ENCODE measurements around the gene CRHR1. TPM values are rescaled to one million over a fixed set of nuclear protein-coding genes. Genes with fewer than 3 reads are reported as not detected.

The CRHR1 gene
- total and polyA plus RNA-seq, 2 donors = 0.09 to 0.26 TPM

DNA sequence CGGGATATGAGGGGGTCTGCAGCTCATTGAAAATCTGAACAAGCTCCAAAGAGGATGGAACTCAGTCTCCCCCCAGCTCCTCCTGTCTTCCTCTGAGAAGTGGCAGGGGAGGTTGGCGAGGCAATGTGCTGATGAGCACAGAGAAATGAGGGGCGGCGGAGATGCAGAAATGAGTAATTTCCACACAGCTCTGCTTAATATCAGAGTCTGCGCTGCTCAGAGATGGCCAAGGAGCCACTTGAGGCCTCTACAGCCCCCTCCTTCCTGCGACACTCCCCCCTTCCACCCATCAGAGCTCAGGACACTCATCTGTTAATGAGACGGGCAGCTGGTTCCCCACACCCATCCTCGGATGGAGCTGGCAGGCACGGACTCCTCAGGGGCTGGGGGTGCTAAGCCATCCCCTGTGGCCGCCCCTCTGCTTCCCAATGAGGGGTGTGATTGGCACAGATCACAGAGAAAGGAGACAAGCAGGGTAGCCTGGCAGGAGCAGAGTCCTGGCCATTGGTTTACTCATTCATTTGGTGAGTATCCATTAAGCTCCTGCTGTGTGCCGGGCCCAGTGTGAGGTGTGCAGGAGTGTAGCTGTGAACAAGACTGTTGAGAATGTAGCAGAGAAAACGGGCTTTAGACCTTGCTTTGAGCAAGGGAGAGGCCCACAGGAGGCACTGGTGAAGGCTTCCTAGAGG is 12.7 kb upstream of the CRHR1 start:
- Histone ChIP-seq H3K27ac (ENCODE audit: low read depth) (no peak overlapping the region), H3K4me1 (ENCODE audit: insufficient read depth) (no peaks in the 10 kb centered on the region), H3K4me3 (ENCODE audit: low read depth, low read length) (no peak overlapping the region), H3K36me3 (ENCODE audit: insufficient read depth) (no peaks in the 10 kb centered on the region)
- 31% methylated on average over 12 of the region's 12 CpGs for WGBS
- no peak for DNase-seq (ENCODE audit: extremely low spot score)

DNA sequence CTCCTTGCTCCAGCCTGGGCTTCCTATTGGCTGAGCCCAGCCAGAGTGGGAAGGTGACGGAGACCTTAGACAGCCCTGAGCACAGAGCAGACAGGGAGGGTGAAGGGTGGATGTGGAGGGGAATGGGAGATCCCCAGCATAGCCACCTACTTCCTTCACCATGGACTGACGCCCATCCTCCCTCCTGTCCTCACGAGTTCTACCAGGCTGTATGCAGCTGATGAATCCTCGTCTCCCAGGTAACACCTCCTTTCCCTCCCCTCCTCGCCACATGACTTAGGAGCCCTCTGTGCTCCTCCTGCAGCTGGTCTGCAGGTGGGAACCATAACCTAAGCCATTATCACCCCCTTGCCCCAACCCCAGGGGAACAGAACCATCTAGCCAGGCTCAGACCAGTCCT is 9.0 kb upstream of the CRHR1 start:
- DNase-seq (ENCODE audit: extremely low spot score) = no peak

DNA sequence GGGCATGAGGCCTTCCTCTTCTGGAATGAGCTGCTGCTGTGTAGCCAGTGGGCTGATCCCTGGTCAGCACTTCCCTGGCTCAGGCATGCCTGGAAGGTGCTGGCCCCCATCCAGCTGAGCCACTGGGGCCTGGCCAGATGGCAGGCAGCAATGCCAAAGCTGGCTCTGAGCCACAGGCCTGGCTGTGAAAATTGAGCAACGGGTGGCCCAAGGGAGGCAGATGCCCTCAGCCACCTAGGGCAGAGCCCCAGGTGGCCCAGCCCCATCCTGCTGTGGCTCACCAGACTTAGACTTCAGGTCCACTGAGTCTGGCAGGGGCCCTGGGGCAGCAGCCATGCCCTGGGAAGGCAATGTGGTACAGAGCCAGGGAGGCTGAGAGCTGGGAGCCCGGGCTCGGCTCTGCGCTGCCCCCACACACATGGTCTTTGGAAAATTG is 8.5 kb upstream of the CRHR1 start:
- H3K27ac ChIP-seq (ENCODE audit: low read depth) = no peak overlapping the region
- H3K4me1 ChIP-seq (ENCODE audit: insufficient read depth) = no peaks in the 10 kb centered on the region
- no peak overlapping the region for H3K4me3 ChIP-seq (ENCODE audit: low read depth, low read length)
- H3K36me3 ChIP-seq (ENCODE audit: insufficient read depth) = no peaks in the 10 kb centered on the region
- 62% methylated on average over 4 of the region's 4 CpGs for WGBS
- no peak for DNase-seq (ENCODE audit: extremely low spot score)

More for the DNA sequence above, 9.0 kb upstream of the CRHR1 start:
- no peaks in the 10 kb centered on the region for H3K36me3 ChIP-seq (ENCODE audit: insufficient read depth)
- no peak overlapping the region for H3K27ac ChIP-seq (ENCODE audit: low read depth)
- no peak overlapping the region for H3K4me3 ChIP-seq (ENCODE audit: low read depth, low read length)
- 43% methylated on average over 5 of the region's 5 CpGs for WGBS
- H3K4me1 ChIP-seq (ENCODE audit: insufficient read depth) = no peaks in the 10 kb centered on the region

DNA sequence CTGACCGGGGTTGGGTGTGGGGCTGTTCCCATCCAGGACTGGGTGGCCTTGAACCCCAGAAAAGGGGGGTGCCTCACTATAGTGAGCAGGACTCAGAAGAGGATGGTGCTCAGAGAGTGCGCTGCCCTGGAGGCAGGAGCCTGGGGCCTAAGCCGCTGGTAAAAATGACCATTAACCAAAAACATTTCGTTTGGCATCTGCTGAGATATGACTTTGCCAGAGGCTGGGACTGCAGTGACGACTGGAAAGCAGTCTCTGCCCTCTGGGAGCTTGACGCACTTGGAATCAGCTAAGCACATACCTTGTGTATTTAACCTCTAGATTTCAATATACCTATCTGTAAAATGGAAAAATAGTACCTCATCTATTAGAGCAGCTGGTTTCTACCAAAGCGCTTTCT is 7.2 kb upstream of the CRHR1 start:
- DNase-seq (ENCODE audit: extremely low spot score) = no peak
- 68% methylated on average over 7 of the region's 7 CpGs for WGBS
- H3K36me3 ChIP-seq (ENCODE audit: insufficient read depth) = no peaks in the 10 kb centered on the region
- no peaks in the 10 kb centered on the region for H3K4me1 ChIP-seq (ENCODE audit: insufficient read depth)
- H3K4me3 ChIP-seq (ENCODE audit: low read depth, low read length) = no peak overlapping the region
- no peak overlapping the region for H3K27ac ChIP-seq (ENCODE audit: low read depth)

DNA sequence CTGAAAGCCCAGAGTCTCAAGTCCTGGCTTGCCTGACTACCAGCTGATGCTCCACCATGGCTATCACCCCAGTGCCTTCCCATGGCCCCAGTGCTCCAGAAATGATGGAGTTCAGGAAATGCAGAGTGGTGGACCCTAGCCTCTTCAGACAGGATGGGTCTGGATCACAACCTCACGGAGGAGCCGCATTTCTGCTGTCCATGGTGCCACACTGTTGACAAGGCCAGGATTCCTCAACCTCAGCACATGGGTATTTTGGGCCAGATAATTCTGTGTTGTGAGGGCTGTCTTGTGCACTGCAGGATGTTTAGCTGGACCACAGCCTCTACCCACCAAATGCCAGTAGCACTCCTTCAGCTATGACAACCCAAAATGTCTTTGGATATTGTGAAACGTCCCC is 6.7 kb upstream of the CRHR1 start:
- H3K4me1 ChIP-seq (ENCODE audit: insufficient read depth) = no peaks in the 10 kb centered on the region
- no peak for DNase-seq (ENCODE audit: extremely low spot score)
- no peak overlapping the region for H3K27ac ChIP-seq (ENCODE audit: low read depth)
- H3K4me3 ChIP-seq (ENCODE audit: low read depth, low read length) = no peak overlapping the region
- no peaks in the 10 kb centered on the region for H3K36me3 ChIP-seq (ENCODE audit: insufficient read depth)
- WGBS = 48% methylated on average over 3 of the region's 3 CpGs

DNA sequence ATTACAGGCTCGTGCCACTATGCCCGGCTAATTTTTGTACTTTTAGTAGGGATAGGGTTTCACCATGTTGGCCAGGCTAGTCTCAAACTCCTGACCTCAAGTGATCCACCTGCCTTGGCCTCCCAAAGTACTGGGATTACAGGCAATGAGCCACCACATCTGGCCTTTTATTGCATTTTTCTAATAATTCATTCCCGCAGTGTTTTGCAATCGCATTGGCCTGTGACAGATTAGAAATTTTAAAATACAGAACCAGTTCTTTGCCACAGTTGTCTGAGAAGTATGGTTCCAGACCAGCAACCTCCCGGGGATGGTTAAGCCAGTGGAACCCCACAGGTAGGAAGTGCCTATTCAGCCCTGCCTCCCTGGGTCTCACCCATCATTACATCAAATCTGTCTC is 3.2 kb upstream of the CRHR1 start:
- 66% methylated on average over 5 of the region's 5 CpGs for WGBS
- Histone ChIP-seq H3K27ac (ENCODE audit: low read depth) (no peak overlapping the region), H3K4me1 (ENCODE audit: insufficient read depth) (peaks cover 3% of the 10 kb centered on the region), H3K36me3 (ENCODE audit: insufficient read depth) (no peaks in the 10 kb centered on the region), H3K4me3 (ENCODE audit: low read depth, low read length) (no peak overlapping the region)
- no peak for DNase-seq (ENCODE audit: extremely low spot score)

DNA sequence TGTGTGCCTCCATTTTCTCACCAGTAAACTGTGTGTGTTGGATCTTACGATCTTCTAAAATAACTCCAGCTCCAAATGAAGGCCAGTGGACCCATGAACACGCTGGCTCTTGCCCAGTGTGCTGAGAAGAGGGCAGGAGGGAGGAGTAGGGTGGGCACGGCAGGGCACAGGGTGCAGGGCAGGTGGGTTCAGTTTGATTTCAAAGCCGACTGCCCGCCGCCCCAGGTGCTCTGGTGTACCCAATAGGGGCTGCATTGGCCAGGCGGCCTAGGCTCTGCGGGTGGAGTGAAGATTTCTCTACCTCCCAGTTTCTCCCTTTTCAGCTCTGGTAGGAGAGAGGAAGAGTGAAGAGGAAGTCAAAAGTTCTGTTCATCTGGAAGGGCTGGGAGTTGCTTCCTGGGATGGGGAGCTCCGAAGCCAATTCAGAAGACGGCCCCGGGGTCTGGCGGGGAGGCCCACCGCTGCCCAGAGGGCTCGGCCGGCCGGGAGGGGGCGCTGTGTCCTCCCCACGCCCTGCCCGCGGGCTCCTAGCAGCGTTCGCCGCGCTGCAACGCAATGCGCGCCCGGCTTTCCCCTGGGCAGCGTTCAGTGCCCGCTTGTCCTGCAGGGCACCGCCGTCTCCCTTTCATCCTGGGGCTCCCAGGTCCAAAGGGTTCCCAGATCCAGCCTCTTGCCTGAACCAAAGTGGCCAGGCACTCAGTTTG is 1.1 kb upstream of the CRHR1 start:
- Histone ChIP-seq H3K36me3 (ENCODE audit: insufficient read depth) (no peaks in the 10 kb centered on the region), H3K4me1 (ENCODE audit: insufficient read depth) (peaks cover 3% of the 10 kb centered on the region), H3K4me3 (ENCODE audit: low read depth, low read length) (no peak overlapping the region), H3K27ac (ENCODE audit: low read depth) (no peak overlapping the region)
- 20% methylated on average over 32 of the region's 32 CpGs for WGBS
- DNase-seq (ENCODE audit: extremely low spot score) = no peak

DNA sequence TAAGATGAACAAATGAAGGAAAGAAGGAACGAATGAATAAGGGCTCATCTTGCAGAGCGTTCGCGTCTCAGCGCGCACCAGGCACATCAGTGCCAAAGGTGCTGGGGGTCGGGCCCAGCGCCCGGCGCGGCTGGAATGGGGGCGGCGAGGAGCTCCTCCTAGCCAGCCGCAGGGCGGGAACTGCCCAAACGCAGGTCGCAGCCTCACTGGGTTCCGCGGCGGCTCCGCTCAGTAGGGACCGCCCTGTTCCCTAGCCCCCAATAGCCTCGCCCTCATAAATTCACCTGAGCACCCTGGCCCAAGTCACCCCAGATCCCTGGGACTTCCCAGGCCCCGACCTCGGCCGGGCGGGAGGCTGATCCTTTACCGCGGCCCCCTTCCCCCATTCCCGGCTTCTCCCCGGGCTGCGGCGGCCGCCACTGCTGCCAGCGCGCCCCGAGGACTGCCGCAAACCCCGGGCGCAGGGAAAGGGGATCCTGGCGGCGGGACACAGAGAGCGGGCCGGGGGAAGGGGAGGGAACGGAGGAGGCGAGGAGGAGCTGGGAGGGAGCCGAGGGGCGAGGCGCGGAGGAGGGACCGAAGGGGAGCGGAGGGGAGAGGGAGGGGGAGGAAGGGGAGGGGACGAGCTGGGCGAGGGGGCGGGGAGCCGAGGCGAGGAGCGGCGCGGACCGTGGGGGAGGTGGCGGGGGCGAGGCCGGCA is 377 bp upstream of the CRHR1 start:
- DNase-seq (ENCODE audit: extremely low spot score) = no peak

DNA sequence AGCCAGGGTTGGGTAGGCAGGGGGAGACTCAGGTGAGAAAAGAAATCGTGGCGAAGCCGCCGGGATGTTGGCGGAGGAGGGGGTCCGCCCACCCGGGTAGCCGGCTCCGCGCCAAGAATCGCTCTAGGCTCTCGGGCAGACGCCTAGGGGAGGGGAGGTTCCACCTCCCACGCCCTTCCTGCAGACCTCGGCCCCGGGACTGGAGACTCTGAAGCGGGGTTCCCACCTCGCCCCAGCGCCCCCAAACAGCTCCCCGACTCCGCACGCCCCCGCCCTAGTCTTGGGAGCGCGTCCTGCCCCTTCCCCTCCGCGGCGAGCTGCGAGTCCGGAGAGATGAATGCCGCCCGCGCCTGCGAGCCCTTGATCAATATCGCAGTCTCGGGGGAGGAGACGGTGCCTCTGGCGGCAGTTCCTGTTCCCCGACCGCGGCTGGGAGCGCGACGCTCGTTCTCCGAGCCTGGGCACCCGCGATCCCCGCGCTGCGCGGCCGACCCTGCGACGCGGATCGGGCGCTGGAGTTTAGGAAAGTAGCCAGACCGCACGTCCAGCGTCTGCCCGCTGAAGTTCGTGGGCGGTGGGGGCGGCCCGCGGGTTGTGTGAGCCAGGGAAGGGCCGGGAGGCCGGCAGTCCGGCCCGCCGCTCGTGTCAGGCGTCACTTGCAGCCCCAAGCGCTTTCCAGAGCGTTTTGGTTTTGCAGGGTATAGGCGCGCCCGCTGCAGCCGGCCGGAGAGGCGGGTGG is 790 bp downstream of the CRHR1 start:
- no peak for DNase-seq (ENCODE audit: extremely low spot score)
- Histone ChIP-seq H3K27ac (ENCODE audit: low read depth) (no peak overlapping the region), H3K4me3 (ENCODE audit: low read depth, low read length) (peak overlapping the region; percentile 45), H3K4me1 (ENCODE audit: insufficient read depth) (peaks cover 3% of the 10 kb centered on the region), H3K36me3 (ENCODE audit: insufficient read depth) (no peaks in the 10 kb centered on the region)
- WGBS = under 1% methylated on average over 82 of the region's 82 CpGs

More for the DNA sequence above, 377 bp upstream of the CRHR1 start:
- H3K27ac ChIP-seq (ENCODE audit: low read depth) = no peak overlapping the region
- no peaks in the 10 kb centered on the region for H3K36me3 ChIP-seq (ENCODE audit: insufficient read depth)
- peaks cover 3% of the 10 kb centered on the region for H3K4me1 ChIP-seq (ENCODE audit: insufficient read depth)
- peak overlapping the region; percentile 45 for H3K4me3 ChIP-seq (ENCODE audit: low read depth, low read length)
- WGBS = under 1% methylated on average over 64 of the region's 64 CpGs

DNA sequence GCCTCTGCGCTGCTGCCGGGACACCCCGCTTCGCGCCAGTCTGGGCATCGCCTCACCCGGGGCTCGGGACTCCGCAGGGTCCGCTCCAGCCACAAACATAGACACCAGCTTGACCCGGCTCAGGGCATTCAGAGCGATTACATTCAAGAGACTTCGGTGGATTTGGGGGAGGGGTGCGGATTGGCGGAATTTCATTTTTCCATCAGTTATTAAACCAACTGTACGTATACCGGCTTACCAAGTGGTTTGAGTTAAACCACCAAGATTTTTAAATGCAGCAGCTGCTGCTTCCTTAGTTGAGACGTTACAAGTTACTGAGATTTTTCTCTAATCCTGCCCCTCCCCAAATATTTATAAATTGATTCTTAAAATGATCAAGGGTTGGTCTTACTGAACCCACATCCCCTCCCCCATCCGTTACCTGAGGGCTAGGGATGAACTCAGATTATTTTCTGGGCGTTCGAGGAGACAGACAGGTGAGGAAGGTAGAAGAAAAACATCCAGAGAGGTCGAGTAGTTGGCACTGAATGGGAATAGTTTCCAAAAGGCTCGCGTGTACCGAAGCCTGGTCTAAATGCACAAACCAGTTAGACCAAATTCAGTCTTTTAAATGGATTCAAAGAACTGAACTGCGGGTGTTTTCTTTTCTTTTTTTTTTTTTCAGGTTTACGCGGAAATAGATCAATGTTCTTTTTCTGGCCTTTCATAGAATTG is 1.5 kb downstream of the CRHR1 start:
- WGBS = 28% methylated on average over 28 of the region's 28 CpGs
- Histone ChIP-seq H3K27ac (ENCODE audit: low read depth) (no peak overlapping the region), H3K36me3 (ENCODE audit: insufficient read depth) (no peaks in the 10 kb centered on the region), H3K4me1 (ENCODE audit: insufficient read depth) (peaks cover 3% of the 10 kb centered on the region), H3K4me3 (ENCODE audit: low read depth, low read length) (peak overlapping the region; percentile 45)
- no peak for DNase-seq (ENCODE audit: extremely low spot score)

DNA sequence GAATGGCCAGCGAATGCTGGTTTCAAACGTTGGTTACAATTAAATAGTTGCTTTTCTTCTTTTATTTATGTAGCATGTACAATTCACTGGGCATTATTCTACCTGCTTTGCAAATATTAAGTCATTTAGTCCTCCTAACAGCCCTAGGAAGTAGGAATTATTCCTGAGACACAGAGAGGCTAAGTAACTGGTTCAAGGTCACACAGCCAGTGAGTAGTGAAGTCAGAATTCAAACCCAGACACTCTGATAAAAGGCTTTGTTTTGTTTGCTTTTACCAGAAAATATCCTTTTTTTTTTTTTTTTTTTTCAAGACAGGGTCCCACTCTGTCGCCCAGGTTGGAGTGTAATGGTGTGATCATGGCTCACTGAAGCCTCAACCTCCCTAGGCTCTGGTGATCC is 2.2 kb downstream of the CRHR1 start:
- H3K36me3 ChIP-seq (ENCODE audit: insufficient read depth) = no peaks in the 10 kb centered on the region
- 82% methylated on average over 3 of the region's 3 CpGs for WGBS
- H3K4me3 ChIP-seq (ENCODE audit: low read depth, low read length) = no peak overlapping the region
- no peak overlapping the region for H3K27ac ChIP-seq (ENCODE audit: low read depth)
- H3K4me1 ChIP-seq (ENCODE audit: insufficient read depth) = peaks cover 3% of the 10 kb centered on the region
- DNase-seq (ENCODE audit: extremely low spot score) = no peak

DNA sequence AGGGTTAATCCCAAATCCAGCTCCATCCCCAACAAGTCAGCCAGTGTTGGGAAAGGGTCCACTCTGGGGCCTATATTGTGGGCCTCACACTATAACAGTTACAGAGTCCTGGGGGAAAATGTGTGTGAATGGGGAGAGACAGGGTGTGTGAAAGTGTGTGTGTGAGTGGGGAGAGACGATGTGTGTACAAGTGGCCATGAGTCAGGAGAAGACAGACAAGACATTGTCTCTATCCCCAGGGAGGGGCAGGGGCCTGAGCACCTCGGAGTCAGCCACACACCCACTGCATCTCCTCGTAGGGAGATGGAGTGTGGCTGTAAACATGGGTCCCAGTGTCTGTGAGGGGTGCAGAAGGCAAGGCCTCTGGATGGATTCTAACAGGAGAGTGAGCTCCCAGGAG is 2.9 kb downstream of the CRHR1 start:
- 54% methylated on average over 3 of the region's 3 CpGs for WGBS
- H3K4me3 ChIP-seq (ENCODE audit: low read depth, low read length) = no peak overlapping the region
- no peaks in the 10 kb centered on the region for H3K36me3 ChIP-seq (ENCODE audit: insufficient read depth)
- peaks cover 3% of the 10 kb centered on the region for H3K4me1 ChIP-seq (ENCODE audit: insufficient read depth)
- H3K27ac ChIP-seq (ENCODE audit: low read depth) = no peak overlapping the region
- DNase-seq (ENCODE audit: extremely low spot score) = no peak

DNA sequence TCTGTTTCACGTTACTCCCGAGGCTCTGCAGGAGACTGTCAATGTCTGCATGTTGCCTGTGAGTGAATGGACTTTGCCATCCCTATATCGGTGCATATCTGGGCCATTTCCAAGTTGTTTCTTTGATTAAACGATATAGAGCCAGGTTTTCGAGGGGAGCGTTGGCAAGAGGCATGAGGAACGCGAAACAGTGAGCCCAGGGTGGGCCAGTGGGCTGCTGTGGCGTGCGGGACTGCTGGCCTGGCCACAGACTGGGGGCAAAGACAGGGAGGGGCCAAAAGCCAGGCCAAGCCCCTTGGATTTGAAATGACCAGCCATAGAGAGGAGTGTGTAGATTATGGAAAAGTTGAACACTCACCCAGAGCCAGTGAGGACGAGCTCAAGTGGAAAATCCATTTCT is 3.5 kb downstream of the CRHR1 start:
- H3K4me1 ChIP-seq (ENCODE audit: insufficient read depth) = peaks cover 3% of the 10 kb centered on the region
- H3K4me3 ChIP-seq (ENCODE audit: low read depth, low read length) = no peak overlapping the region
- no peak for DNase-seq (ENCODE audit: extremely low spot score)
- no peak overlapping the region for H3K27ac ChIP-seq (ENCODE audit: low read depth)
- H3K36me3 ChIP-seq (ENCODE audit: insufficient read depth) = no peaks in the 10 kb centered on the region
- 65% methylated on average over 11 of the region's 11 CpGs for WGBS
